Right cardiac atrium (tissue), 5 donors: Measurements from ENCODE around the gene ELP4. TPM values are rescaled to one million over a fixed set of nuclear protein-coding genes. Genes with fewer than 3 reads are reported as not detected.

ENCODE experiments used
- ATAC-seq, 2 donors: fragments of 200-7000 bp; cut with Tn5 transposase; one replicate each; pipeline versions ENCODE4 v1.8.0 to v1.9.1; 2020; ENCODE audit warnings: moderate library complexity in 2 of 2, mild to moderate bottlenecking in 1 of 2
- DNase-seq, 3 donors: peaks; one replicate each; pipeline ENCODE4 v3.0.0-alpha.2; 2020
- H3K27ac ChIP-seq: one replicate; pipeline ENCODE4 v1.5.1; 2013; ENCODE audit warnings: mild to moderate bottlenecking, low read length, control low read depth, moderate library complexity
- H3K27me3 ChIP-seq: one replicate; pipeline ENCODE4 v1.6.1; 2013; ENCODE audit not compliant: control insufficient read depth, insufficient read depth
- H3K4me1 ChIP-seq: one replicate; pipeline ENCODE4 v1.6.1; 2013; ENCODE audit warnings: low read length; ENCODE audit not compliant: control insufficient read depth, insufficient read depth
- H3K4me3 ChIP-seq: one replicate; pipeline ENCODE4 v1.5.1; 2013; ENCODE audit warnings: low read length, control low read depth
- H3K9me3 ChIP-seq: one replicate; pipeline ENCODE4 v1.6.1; 2013; ENCODE audit warnings: low read length; ENCODE audit not compliant: control insufficient read depth
- WGBS: extraction: QIAGEN DNeasy Blood & Tissue Kit; methylation state at CpG from one replicate; pipeline ENCODE4 v1.1.7; 2013; 5-methylcytosine and 5-hydroxymethylcytosine counted together
- intact Hi-C, 4 donors: fragments of 100-400 bp; cut with DNase I; formaldehyde crosslinking; loops; one replicate each; pipeline versions ENCODE4 v1.11.0 to v1.14.0; 2022 to 2023
- polyA plus RNA-seq: library from polyadenylated mRNA; stranded (reverse); fragments of 200-250 nt; gene quantifications from one replicate; pipeline ENCODE4 v1.2.3, GENCODE V29; 2013
- total RNA-seq, 4 donors: library from RNA; stranded (reverse); fragmentation: NEBNext Ultra II Directional; extraction: Animal tissue kit (Norgen Biotek cat#: 25700); gene quantifications; one replicate each; pipeline ENCODE4 v1.2.1, GENCODE V29; 2021
- donor health status: healthy with polysubstance abuse.
- donor health status: DM: no; HTN: yes; CAD: no.
- donor health status: DM: no; HTN: no; CAD: no.
- donor health status: DM: no; HTN: yes; CAD: no; lungs with severe emphysema.
- donor health status: DM: yes; HTN: yes; CAD: no.

The ELP4 gene
- total and polyA plus RNA-seq, 5 donors = 13.2 to 17.9 (median 15.1) TPM

GRCh38 chr11:31646216-31646615 is 136.6 kb downstream of the ELP4 start:
- intact Hi-C loops = loop anchor here in 1 of 4 donors (10.0 kb wide), 1 partner anchor 59 kb away; no protein-coding TSS in a partner anchor
- H3K4me1 ChIP-seq = no peaks in the 10 kb centered on the region
- no peak overlapping the region for H3K27ac ChIP-seq
- no peaks in the 10 kb centered on the region for H3K27me3 ChIP-seq
- no peaks in the 10 kb centered on the region for H3K9me3 ChIP-seq
- WGBS = 78% methylated on average over 1 of the region's 1 CpG
- no peak overlapping the region for H3K4me3 ChIP-seq
- ATAC-seq = no peak
- no peak for DNase-seq

- Histone ChIP-seq H3K27ac (no peak overlapping the region), H3K4me1 (no peaks in the 10 kb centered on the region), H3K27me3 (no peaks in the 10 kb centered on the region), H3K4me3 (no peak overlapping the region), H3K9me3 (no peaks in the 10 kb centered on the region)
- intact Hi-C loops = loop anchor here in 1 of 4 donors (10.0 kb wide), 1 partner anchor 55 kb away; no protein-coding TSS in a partner anchor
- WGBS = 91% methylated on average over 6 of the region's 6 CpGs
- ATAC-seq (no peak), DNase-seq (no peak)
Observed at GRCh38 chr11:31649129-31649966, 139.8 kb downstream of the ELP4 start.

GRCh38 chr11:31651208-31651607 is 141.6 kb downstream of the ELP4 start:
- DNase-seq (no peak), ATAC-seq (no peak)
- intact Hi-C loops = no loop called here
- Histone ChIP-seq H3K4me3 (no peak overlapping the region), H3K27me3 (no peaks in the 10 kb centered on the region), H3K4me1 (no peaks in the 10 kb centered on the region), H3K9me3 (no peaks in the 10 kb centered on the region), H3K27ac (no peak overlapping the region)

GRCh38 chr11:31651822-31652221 is 142.3 kb downstream of the ELP4 start:
- WGBS = 97% methylated on average over 2 of the region's 2 CpGs
- no peak for ATAC-seq
- no peaks in the 10 kb centered on the region for H3K4me1 ChIP-seq
- no peak overlapping the region for H3K4me3 ChIP-seq
- H3K27me3 ChIP-seq = no peaks in the 10 kb centered on the region
- H3K27ac ChIP-seq = no peak overlapping the region
- intact Hi-C loops = no loop called here
- no peak for DNase-seq
- no peaks in the 10 kb centered on the region for H3K9me3 ChIP-seq

GRCh38 chr11:31652528-31652927 is 143.0 kb downstream of the ELP4 start:
- ATAC-seq (no peak), DNase-seq (no peak)
- H3K27me3 ChIP-seq = no peaks in the 10 kb centered on the region
- H3K4me1 ChIP-seq = no peaks in the 10 kb centered on the region
- intact Hi-C loops = no loop called here
- 93% methylated on average over 1 of the region's 1 CpG for WGBS
- H3K4me3 ChIP-seq = no peak overlapping the region
- no peaks in the 10 kb centered on the region for H3K9me3 ChIP-seq
- H3K27ac ChIP-seq = no peak overlapping the region

GRCh38 chr11:31655483-31655882 is 145.9 kb downstream of the ELP4 start:
- no peaks in the 10 kb centered on the region for H3K27me3 ChIP-seq
- intact Hi-C loops = no loop called here
- H3K4me1 ChIP-seq = no peaks in the 10 kb centered on the region
- no peak overlapping the region for H3K27ac ChIP-seq
- no peak for DNase-seq
- H3K4me3 ChIP-seq = no peak overlapping the region
- no peak for ATAC-seq
- no peaks in the 10 kb centered on the region for H3K9me3 ChIP-seq
- WGBS = 87% methylated on average over 3 of the region's 3 CpGs

- Histone ChIP-seq H3K9me3 (no peaks in the 10 kb centered on the region), H3K4me1 (no peaks in the 10 kb centered on the region), H3K4me3 (no peak overlapping the region), H3K27me3 (no peaks in the 10 kb centered on the region), H3K27ac (no peak overlapping the region)
- intact Hi-C loops = no loop called here
- ATAC-seq (no peak), DNase-seq (no peak)
- WGBS = 66% methylated on average over 1 of the region's 1 CpG
Observed at GRCh38 chr11:31656051-31656450, 146.5 kb downstream of the ELP4 start.

- no peaks in the 10 kb centered on the region for H3K4me1 ChIP-seq
- no peaks in the 10 kb centered on the region for H3K9me3 ChIP-seq
- no peaks in the 10 kb centered on the region for H3K27me3 ChIP-seq
- no peak for ATAC-seq
- H3K4me3 ChIP-seq = no peak overlapping the region
- intact Hi-C loops = no loop called here
- WGBS = 97% methylated on average over 1 of the region's 1 CpG
- no peak overlapping the region for H3K27ac ChIP-seq
- no peak for DNase-seq
Observed at GRCh38 chr11:31657091-31657490, 147.5 kb downstream of the ELP4 start.

GRCh38 chr11:31664129-31664528 is 154.6 kb downstream of the ELP4 start:
- intact Hi-C loops = no loop called here
- Histone ChIP-seq H3K27ac (no peak overlapping the region), H3K9me3 (no peaks in the 10 kb centered on the region), H3K27me3 (no peaks in the 10 kb centered on the region), H3K4me3 (no peak overlapping the region), H3K4me1 (no peaks in the 10 kb centered on the region)
- 70% methylated on average over 3 of the region's 3 CpGs for WGBS
- no peak for DNase-seq
- ATAC-seq = no peak

- no peaks in the 10 kb centered on the region for H3K27me3 ChIP-seq
- no peaks in the 10 kb centered on the region for H3K4me1 ChIP-seq
- H3K9me3 ChIP-seq = no peaks in the 10 kb centered on the region
- H3K27ac ChIP-seq = no peak overlapping the region
- no peak overlapping the region for H3K4me3 ChIP-seq
- WGBS = 93% methylated on average over 3 of the region's 3 CpGs
- DNase-seq (no peak), ATAC-seq (no peak)
- intact Hi-C loops = no loop called here
Observed at GRCh38 chr11:31664954-31665353, 155.4 kb downstream of the ELP4 start.

GRCh38 chr11:31671681-31672080 is 162.1 kb downstream of the ELP4 start:
- Histone ChIP-seq H3K27me3 (no peaks in the 10 kb centered on the region), H3K9me3 (no peaks in the 10 kb centered on the region), H3K4me1 (no peaks in the 10 kb centered on the region), H3K27ac (no peak overlapping the region), H3K4me3 (no peak overlapping the region)
- ATAC-seq (no peak), DNase-seq (no peak)
- 83% methylated on average over 2 of the region's 2 CpGs for WGBS
- intact Hi-C loops = no loop called here
